Measurements from ENCODE around the gene ECE1. TPM values are rescaled to one million over a fixed set of nuclear protein-coding genes. Genes with fewer than 3 reads are reported as not detected.

Gene ECE1
- total and polyA plus RNA-seq, 9 of the 15 experiments (the other 6 are each of a cell fraction or from before 2014, with no cell fraction given), result 0.56 to 34.8 (median 11.0) TPM

DNA sequence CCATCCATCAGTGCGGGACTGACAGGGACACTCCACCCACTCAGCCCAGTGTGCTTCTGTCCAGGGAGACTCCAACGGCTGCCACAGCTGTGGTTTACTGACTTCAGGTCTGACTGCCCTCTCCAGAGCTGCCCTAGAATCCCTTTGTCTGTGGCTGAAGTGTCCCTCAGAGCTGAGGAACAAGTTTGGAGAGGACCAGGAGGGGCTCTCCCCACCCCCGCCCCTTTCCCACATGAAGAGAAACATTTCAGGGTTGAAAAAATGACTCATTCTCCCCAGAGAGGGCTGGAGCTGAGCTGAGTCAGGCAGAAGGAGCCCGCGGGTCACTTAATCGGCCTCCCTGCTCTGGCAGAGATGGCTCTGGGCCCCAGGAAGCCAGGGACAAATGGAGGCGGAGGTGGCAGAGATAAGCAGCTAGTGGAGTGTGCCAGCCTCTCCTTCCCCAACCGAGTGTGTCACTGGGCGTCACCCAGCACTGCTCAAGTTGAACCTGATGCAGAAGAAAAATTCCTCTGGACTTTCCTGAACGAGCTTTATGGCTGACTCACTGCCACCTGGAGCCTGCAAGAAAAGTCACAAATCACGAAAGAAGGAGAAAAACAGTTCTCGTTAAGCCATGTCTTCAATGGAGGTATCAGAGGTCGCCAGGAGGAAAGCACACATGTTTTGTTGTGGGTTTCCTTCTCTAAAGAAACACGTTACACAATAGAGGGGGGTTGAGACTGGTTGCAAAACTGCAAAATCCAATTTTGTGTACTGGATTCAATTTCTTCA is 34.3 kb upstream of the ECE1 start (continued):
- TF ChIP-seq, protein P1, sequence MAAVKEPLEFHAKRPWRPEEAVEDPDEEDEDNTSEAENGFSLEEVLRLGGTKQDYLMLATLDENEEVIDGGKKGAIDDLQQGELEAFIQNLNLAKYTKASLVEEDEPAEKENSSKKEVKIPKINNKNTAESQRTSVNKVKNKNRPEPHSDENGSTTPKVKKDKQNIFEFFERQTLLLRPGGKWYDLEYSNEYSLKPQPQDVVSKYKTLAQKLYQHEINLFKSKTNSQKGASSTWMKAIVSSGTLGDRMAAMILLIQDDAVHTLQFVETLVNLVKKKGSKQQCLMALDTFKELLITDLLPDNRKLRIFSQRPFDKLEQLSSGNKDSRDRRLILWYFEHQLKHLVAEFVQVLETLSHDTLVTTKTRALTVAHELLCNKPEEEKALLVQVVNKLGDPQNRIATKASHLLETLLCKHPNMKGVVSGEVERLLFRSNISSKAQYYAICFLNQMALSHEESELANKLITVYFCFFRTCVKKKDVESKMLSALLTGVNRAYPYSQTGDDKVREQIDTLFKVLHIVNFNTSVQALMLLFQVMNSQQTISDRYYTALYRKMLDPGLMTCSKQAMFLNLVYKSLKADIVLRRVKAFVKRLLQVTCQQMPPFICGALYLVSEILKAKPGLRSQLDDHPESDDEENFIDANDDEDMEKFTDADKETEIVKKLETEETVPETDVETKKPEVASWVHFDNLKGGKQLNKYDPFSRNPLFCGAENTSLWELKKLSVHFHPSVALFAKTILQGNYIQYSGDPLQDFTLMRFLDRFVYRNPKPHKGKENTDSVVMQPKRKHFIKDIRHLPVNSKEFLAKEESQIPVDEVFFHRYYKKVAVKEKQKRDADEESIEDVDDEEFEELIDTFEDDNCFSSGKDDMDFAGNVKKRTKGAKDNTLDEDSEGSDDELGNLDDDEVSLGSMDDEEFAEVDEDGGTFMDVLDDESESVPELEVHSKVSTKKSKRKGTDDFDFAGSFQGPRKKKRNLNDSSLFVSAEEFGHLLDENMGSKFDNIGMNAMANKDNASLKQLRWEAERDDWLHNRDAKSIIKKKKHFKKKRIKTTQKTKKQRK (IDR thresholded peaks at IDR 0.05; ENCODE audit: borderline replicate concordance, low read depth, low read length), result no peak
- TF ChIP-seq, protein P2, sequence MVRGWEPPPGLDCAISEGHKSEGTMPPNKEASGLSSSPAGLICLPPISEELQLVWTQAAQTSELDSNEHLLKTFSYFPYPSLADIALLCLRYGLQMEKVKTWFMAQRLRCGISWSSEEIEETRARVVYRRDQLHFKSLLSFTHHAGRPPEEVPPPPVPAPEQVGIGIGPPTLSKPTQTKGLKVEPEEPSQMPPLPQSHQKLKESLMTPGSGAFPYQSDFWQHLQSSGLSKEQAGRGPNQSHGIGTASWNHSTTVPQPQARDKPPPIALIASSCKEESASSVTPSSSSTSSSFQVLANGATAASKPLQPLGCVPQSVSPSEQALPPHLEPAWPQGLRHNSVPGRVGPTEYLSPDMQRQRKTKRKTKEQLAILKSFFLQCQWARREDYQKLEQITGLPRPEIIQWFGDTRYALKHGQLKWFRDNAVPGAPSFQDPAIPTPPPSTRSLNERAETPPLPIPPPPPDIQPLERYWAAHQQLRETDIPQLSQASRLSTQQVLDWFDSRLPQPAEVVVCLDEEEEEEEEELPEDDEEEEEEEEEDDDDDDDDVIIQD (CRISPR knock-in tag; IDR thresholded peaks at IDR 0.05), result no peak
- TF ChIP-seq ZNF274 (IDR thresholded peaks at IDR 0.05; ENCODE audit: borderline replicate concordance, low read depth, low read length), result no peak
- TF ChIP-seq RCOR1 (IDR thresholded peaks at IDR 0.05; ENCODE audit: borderline replicate concordance in 1 of 2, low read depth in 2 of 2, low read length in 2 of 2), result peak in 1 of 2 experiments; percentile 41; a peak in 1 of 4 replicates
- TF ChIP-seq HNRNPLL (IDR thresholded peaks at IDR 0.05; ENCODE audit: low read depth, low read length, poor library complexity, severe bottlenecking), result no peak
- TF ChIP-seq, protein P3, sequence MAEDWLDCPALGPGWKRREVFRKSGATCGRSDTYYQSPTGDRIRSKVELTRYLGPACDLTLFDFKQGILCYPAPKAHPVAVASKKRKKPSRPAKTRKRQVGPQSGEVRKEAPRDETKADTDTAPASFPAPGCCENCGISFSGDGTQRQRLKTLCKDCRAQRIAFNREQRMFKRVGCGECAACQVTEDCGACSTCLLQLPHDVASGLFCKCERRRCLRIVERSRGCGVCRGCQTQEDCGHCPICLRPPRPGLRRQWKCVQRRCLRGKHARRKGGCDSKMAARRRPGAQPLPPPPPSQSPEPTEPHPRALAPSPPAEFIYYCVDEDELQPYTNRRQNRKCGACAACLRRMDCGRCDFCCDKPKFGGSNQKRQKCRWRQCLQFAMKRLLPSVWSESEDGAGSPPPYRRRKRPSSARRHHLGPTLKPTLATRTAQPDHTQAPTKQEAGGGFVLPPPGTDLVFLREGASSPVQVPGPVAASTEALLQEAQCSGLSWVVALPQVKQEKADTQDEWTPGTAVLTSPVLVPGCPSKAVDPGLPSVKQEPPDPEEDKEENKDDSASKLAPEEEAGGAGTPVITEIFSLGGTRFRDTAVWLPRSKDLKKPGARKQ (CRISPR knock-in tag; IDR thresholded peaks at IDR 0.05), result no peak
- peak; percentile 80 for TF ChIP-seq CEBPB (tag; IDR thresholded peaks at IDR 0.05)
- TF ChIP-seq PURB (CRISPR knock-in tag; IDR thresholded peaks at IDR 0.05; ENCODE audit: low read depth), result no peak
- TF ChIP-seq, protein P4, sequence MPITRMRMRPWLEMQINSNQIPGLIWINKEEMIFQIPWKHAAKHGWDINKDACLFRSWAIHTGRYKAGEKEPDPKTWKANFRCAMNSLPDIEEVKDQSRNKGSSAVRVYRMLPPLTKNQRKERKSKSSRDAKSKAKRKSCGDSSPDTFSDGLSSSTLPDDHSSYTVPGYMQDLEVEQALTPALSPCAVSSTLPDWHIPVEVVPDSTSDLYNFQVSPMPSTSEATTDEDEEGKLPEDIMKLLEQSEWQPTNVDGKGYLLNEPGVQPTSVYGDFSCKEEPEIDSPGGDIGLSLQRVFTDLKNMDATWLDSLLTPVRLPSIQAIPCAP (CRISPR knock-in tag; IDR thresholded peaks at IDR 0.05; ENCODE audit: borderline replicate concordance), result no peak
- peak; percentile 6; the same call in 1 of the 2 replicates for TF ChIP-seq TAL1 (IDR thresholded peaks at IDR 0.05)
- TF ChIP-seq U2AF1 (optimal IDR thresholded peaks at IDR 0.05; ENCODE audit: low read depth, low read length), result no peak
- TF ChIP-seq, protein P5, sequence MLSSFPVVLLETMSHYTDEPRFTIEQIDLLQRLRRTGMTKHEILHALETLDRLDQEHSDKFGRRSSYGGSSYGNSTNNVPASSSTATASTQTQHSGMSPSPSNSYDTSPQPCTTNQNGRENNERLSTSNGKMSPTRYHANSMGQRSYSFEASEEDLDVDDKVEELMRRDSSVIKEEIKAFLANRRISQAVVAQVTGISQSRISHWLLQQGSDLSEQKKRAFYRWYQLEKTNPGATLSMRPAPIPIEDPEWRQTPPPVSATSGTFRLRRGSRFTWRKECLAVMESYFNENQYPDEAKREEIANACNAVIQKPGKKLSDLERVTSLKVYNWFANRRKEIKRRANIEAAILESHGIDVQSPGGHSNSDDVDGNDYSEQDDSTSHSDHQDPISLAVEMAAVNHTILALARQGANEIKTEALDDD (IDR thresholded peaks at IDR 0.05), result no peak
- TF ChIP-seq IFI16 (CRISPR knock-in tag; IDR thresholded peaks at IDR 0.05), result no peak
- TF ChIP-seq, protein P6, sequence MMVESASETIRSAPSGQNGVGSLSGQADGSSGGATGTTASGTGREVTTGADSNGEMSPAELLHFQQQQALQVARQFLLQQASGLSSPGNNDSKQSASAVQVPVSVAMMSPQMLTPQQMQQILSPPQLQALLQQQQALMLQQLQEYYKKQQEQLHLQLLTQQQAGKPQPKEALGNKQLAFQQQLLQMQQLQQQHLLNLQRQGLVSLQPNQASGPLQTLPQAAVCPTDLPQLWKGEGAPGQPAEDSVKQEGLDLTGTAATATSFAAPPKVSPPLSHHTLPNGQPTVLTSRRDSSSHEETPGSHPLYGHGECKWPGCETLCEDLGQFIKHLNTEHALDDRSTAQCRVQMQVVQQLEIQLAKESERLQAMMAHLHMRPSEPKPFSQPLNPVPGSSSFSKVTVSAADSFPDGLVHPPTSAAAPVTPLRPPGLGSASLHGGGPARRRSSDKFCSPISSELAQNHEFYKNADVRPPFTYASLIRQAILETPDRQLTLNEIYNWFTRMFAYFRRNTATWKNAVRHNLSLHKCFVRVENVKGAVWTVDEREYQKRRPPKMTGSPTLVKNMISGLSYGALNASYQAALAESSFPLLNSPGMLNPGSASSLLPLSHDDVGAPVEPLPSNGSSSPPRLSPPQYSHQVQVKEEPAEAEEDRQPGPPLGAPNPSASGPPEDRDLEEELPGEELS (CRISPR knock-in tag; IDR thresholded peaks at IDR 0.05; ENCODE audit: borderline replicate concordance), result no peak
- no peak for TF ChIP-seq HMG20B (CRISPR knock-in tag; IDR thresholded peaks at IDR 0.05)
- no peak for TF ChIP-seq TRIM24 (IDR thresholded peaks at IDR 0.05)
